GM18505 (cell line): Measurements from ENCODE around the gene ANKEF1.
A peak's percentile ranks its signal among the peaks of the same experiment; 100 is the strongest.

Source experiments
- ATAC-seq: cut with Tn5 transposase; IDR thresholded peaks from one replicate; pipeline ENCODE4 v1.9.1; 2021; ENCODE audit not compliant: unreplicated experiment
- POLR2A ChIP-seq: IDR thresholded peaks from 4 replicates; pipeline ENCODE4 v1.6.1; 2011; ENCODE audit warnings: borderline replicate concordance; ENCODE audit not compliant: insufficient read depth, insufficient read length; ENCODE audit errors: extremely low read depth

Gene ANKEF1

DNA sequence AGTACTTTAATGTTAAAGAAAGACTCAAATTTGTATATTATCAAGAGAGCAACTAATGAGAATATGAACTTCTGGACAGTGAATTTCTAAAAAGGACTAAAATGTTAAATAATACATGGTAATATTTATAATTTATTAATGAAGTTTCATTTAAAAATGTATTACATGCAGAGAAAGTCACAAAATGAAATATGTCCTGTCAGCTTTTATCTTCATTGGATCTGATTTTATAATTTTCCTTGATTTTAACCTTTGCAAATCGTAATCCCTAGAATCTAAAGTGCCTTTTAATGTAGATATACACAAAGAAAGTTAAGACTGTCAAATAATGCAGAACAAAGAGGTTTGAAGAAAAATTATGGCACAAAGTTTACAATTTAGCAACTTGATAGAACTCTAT, 16.4 kb downstream of the ANKEF1 start:
- no peak for ATAC-seq
- no peak for TF ChIP-seq POLR2A

DNA sequence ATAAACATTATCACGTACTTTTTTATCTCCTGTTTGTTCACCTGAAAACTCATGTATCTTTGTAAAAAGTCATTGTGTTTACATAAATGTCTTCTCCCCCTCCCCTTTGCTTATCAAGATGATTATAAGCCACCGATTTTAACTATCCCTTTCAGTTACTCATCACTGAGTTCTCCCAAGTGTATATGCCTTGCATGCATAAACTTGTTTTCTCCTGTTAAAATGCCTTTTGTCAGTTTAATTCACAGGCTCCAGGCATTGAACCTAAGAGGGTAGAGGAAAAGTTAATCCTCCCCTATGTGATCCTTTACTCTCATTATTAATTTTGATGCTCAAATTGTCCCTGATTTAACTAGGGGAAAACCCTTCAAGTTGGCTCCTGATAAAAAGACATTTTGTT, 24.2 kb downstream of the ANKEF1 start:
- no peak for ATAC-seq
- TF ChIP-seq POLR2A: no peak

DNA sequence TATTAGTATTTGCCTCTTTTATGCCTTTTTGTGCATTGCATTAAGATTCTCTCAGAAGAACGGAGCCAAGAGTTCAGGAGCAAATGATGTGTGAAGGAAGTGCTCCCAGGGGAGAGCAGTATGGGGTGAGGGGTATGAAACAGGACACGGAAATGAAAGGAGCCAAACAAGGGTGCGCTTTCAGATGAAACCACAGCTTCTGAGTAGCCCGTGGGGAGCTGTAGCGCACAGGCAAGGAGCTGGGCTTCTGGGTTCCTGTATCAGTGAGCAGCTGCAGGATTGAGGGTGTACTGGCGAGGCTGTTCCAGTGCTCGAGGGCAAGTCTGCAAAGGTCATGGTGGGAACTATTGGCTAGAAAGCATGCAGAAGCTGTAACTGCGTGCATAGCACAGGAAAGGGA, 25.4 kb downstream of the ANKEF1 start:
- no peak for TF ChIP-seq POLR2A
- ATAC-seq: peak; percentile 86

DNA sequence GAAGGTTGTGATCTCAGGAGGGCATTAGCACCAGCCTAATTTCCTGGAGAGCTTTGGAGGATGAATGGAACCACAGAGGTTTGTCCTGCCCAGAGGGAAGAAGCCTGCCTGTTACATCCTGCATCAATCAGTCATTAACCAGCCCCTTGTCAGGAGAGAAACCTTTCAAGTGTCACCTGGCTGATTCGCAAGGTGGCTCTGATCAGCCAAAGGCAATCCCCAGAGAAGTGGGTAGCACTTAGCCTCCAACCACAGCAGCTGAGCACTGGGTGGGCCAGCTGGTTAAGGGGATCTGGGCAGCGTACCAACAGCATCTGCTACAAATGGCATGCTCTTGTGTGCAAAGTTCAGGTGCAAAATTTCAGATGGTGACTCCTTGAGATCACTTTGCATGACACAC, 26.9 kb downstream of the ANKEF1 start:
- ATAC-seq: no peak
- TF ChIP-seq POLR2A: no peak

DNA sequence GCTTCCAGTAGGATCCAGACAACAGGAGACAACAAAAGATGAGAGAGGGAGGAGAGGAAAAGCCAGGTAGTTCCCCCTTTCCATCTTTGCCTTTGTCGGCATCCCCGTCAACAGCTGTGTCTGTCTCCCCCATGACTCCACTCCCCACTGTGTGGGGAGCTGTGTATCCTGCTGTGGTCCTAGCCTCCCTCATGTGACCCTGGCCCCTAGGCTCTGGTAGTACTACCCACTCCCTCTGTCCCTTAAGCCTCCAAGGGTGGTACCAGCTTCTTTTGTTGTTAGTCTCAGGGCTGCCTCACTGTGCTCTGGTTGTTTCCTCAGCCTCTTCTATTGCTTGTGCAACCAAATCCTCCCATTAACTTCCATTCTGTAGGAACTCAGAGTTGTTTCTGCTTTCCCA, 28.7 kb downstream of the ANKEF1 start:
- TF ChIP-seq POLR2A: no peak
- ATAC-seq: no peak

DNA sequence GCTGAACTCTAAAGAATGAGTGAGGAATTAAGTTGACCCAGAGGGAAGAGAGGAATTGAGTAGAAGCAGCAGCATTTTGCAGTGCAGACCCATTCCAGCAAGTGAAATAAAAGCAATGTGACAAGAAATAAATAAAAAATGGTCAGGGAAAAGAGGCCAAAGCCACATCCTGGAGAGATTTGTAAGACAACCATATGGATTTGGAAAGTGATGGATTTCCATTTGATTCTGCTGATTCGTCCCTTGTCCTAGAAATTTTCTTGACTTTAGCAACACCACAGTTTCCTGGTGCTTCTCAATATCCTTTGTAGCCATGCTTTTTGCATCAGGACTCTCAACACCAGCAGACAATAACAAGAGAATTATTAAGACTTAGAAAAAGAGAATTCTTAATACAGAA, 29.8 kb downstream of the ANKEF1 start:
- no peak for ATAC-seq
- no peak for TF ChIP-seq POLR2A

DNA sequence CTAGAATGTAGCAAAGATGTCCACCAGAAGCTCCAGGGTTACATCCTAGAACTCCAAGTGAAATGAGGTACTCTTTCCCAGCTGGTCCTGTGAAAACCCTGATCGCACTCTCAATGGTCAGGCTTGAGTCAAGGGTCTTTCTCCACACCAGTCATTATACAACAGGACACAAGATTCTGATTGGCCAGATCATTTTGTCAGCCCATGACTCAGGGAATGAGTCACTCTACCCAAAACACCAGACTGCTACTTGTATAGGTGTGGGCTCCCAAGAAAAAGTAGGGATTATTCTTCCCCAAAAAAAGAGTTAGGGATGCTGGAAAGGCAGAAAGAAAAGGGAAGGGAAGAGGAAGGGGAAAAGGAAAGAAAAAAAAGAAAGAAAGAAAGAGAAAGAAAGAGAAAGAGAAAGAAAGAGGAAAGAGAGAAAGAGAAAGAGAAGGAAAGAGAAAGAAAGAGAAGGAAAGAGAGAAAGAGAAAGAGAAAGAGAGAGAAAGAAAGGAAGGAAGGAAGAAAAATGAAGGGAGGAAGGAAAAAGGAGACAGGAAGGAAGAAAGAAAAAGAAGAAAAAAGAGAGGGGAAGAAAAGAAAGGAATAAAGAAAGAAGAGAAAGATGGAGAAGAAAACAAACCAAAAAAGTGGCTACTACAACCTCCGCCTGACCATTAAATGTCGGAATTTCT, 30.5 kb downstream of the ANKEF1 start:
- ATAC-seq: no peak

DNA sequence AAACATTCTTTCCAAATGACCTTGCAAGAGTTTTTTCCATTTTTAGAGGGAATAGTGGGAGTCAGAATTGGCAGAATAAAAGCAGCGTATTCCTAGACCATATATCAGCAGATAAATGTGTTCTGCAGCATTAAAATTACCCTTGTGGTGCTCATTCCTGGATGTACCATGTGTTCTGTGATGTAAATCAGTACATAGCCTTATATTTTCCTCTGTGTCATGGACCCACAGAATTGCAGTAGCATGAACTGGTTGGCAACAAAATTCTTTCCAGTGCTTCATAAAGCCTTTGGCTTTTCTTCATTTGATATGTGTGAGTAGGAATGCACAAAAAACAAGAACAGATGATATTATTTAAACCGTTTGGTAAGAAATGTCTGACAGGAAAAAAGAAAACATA, 32.5 kb downstream of the ANKEF1 start:
- TF ChIP-seq POLR2A: no peak
- ATAC-seq: no peak

More for the DNA sequence above, 30.5 kb downstream of the ANKEF1 start:
- no peak for TF ChIP-seq POLR2A

DNA sequence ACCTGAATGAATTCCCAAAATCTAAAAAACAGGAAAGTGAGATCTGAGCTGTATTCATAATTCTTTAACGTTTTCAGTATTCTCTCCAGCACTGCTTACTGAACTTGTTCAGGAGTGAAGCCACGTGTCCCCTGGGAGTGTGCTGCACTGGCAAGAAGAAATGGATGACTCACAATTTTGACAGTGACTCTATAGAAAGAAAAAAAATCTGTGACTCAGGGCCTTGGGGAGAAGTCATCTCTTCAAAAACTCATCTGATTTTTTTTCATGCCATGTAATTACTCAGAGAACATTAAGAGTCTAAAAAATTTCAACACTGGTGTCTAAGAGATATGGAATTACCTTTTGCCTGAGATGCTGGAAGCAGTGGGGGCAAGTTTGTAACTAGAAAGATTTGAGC, 39.7 kb downstream of the ANKEF1 start:
- no peak for TF ChIP-seq POLR2A
- ATAC-seq: no peak

DNA sequence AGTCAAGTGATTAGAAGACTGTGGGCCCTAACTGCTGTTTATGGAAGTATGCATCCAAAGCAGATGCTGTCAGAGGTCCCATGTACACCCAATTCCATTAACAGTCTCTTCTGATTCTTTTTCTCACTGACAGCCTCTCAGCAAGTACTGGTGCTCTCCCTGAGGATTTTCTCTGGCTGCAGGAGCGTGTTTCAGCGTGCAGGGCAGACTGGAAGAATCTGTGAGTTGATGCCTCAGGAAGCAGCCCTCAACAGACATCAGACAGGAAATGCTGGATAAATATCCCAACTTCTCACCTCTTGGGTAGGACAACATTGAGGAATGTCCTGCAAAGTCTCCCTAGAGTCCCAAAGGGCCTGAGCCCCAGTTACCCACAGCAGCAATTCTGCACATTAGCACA, 40.8 kb downstream of the ANKEF1 start:
- no peak for ATAC-seq
- no peak for TF ChIP-seq POLR2A

DNA sequence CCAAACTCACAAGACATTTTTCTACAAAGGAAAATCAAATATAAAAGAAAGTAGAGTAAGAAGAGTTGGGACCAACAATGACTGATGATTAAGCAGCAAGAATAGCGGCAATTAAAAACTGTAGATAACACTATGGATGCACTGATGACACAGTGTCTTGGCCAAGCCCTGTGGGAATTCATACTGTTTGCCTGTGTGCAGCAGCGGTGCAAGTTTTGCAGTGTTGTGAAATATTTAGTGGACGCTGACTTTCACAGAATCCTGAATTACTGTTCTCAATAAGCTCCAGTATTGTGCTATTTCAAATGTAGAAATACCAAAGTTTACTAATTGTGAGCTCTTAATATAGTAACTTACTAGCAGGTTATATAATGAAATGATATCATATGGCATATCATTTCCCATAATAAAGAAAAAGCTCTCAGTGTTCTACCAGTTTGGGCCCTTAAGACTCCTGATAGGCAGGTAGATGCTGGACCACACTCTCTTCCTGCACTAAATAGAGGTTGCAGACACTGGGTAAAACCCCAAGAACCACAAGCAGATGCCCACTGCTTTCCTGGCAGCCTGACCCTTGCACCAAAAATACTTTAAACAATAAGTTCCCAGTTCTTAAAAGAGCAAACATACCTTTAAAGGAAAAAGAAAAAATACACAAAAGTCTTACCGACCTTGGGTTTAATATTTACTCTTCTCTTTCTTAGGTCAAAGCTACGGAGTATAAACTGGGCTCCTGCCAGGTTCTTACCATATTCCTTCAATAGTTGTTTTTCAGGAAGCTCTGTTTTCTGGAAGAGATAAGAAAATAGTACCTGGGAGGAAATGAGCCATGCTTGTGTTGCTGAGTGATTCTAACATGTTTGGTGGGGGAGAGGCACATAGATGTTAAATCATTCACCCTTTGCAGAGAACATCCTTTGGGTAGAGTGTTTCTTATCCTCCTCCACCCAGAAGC, 41.6 kb downstream of the ANKEF1 start:
- no peak for ATAC-seq
- no peak for TF ChIP-seq POLR2A

DNA sequence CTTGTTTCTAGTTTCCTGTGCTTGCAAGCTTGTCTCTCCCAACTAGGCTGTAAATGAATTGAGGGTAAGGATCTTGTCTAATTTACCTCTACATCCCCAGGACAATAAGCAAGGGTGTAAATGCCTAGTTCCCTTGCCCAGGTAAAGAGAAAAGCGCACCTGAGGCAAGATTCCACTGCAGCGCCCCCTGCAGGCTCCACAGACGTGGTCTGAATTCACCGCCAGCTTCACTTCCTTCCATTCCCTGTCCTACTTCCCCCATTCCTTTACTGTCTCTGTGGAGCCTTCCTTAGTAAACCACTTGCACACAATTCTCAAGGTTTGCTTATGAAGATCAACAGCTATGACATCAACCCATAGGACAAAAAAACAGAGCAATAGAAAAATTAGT, 42.3 kb downstream of the ANKEF1 start:
- ATAC-seq: no peak
- TF ChIP-seq POLR2A: no peak

DNA sequence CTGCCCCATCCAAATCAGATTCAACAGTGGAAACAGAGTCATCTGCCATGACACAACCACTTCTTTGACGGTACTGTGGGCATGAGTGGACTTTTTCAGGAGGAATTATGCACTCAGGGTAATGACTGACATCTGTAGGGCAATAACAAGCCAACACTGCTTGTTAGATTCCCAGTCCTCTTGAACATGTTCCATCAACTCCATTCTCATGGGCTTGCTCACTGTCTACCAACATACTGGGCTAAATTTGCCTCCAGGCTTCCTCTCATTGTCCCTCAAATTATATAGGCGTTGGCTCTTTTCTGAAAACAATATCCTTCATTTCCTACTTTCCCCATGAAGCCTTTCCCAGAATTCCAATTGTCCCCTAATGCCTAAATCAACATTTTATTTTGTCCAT, 43.1 kb downstream of the ANKEF1 start:
- ATAC-seq: no peak
- TF ChIP-seq POLR2A: no peak

DNA sequence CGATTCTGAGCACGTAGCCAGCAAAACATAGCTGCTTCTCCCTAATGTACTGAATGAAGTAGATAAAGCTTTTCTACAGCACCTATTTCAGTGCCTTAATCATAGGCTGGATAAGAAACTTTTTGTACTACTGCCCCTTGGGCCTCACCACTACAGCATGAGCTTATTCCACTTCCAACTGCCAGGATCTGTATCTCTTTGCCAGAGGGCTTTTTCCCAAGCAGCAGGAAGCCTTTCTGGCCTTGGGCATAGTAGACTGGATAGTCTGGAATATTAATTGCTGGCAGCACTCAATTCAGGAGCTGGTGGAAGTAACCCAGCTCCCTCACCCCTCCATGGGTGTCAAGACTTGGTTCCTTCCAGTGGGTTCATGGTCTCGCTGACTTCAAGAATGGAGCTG, 43.6 kb downstream of the ANKEF1 start:
- ATAC-seq: no peak
- TF ChIP-seq POLR2A: no peak
